GM21360 (cell line): ENCODE data around the gene DCLK2.

Experiments
- ATAC-seq: cut with Tn5 transposase; IDR thresholded peaks from one replicate; pipeline ENCODE4 v1.9.1; 2021; ENCODE audit warnings: mild to moderate bottlenecking, moderate library complexity; ENCODE audit not compliant: unreplicated experiment

Gene DCLK2

DNA sequence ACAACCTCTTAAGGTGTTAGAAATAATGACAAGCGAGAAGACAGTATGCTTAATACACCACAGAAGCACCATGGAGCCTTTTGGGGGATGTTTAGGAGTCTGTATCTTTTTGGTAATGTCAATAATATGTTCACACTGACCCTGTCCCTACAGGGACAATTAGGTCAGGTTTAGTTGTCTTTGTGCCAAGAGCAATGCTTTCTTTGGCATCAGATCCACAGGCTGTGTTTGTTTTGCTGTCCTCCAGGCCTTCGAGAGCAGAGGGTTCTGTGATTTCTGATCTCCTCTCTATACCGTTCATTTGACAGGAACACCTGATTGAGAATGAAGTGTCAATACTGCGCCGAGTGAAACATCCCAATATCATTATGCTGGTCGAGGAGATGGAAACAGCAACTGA lies 153.8 kb downstream of the DCLK2 start:
- ATAC-seq: no peak

DNA sequence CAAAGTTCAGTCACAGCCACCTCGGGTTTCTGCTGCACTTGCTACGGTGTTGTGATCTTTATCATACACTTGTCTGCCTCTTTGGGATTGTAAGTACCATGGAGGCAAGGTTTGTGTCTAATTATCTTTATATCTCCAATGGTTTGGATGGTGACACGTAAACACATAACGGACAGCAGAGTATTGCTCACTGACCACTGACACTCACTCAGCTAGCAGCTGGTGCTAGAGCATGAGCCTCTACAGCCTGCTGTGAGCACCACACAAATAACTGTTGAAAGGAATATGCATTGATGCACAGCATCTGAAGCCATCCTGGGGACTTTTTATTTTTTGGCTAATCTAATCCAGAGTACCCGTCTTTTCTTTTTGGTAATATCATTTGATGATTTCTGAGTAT lies 156.0 kb downstream of the DCLK2 start:
- no peak for ATAC-seq

DNA sequence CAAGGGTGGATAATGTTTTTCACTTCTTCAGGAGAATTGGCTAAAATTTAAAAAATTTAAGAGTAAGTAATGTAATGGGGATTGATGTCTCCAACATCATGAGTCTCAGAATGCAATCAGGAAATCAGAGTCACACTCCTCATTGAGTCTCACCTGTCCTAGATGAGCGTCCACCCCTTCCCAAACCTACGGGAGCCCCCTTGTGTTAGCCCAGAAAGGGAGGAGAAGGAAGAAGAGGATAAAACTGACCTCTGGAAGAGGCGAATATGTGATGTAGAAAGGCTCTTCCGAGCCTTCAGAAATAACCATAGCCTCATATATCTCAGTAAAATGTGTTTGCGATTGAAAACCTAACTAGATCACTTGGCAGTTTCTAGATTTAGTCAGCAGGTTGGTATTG lies 157.1 kb downstream of the DCLK2 start:
- ATAC-seq: no peak

DNA sequence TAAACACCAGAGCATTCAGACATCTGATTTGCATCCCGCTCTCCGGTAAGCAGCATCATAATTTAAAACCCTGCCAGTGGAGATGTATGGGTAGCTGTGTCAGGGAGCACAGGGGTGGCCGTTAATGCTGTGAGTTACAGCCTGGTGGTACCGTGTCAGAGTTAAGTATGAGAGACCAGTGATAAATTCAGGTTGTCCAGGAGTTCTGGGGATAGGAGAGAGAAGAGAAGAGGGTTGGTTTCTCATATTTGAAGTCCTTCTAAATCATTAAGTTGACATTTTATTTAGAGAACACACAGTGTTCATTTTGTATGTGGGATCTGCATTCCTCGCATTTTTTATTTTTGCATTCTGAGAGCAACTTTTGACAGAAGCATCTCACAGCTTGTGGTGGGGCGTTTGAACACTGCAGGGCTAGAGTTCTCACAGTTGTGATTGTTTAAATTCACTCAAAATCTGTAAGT lies 157.6 kb downstream of the DCLK2 start:
- ATAC-seq: no peak

DNA sequence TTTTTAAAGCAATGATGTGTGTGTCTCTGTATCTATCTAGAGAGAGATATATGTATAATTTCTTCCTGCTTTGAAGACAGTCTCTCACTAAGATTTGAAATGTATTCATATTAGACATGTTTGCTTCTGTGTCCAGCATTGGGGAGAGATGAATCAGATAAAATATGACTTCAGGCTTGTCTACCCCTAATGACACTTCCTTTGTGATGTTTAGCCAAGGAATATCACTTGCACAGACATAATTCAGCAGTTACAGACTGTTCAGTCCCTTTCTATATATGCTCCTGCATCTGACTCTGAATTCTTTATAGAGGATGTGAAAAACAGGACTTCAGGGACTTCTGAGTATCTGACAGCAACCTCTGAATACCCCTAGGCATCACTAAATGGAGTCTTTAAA lies 158.4 kb downstream of the DCLK2 start:
- no peak for ATAC-seq

DNA sequence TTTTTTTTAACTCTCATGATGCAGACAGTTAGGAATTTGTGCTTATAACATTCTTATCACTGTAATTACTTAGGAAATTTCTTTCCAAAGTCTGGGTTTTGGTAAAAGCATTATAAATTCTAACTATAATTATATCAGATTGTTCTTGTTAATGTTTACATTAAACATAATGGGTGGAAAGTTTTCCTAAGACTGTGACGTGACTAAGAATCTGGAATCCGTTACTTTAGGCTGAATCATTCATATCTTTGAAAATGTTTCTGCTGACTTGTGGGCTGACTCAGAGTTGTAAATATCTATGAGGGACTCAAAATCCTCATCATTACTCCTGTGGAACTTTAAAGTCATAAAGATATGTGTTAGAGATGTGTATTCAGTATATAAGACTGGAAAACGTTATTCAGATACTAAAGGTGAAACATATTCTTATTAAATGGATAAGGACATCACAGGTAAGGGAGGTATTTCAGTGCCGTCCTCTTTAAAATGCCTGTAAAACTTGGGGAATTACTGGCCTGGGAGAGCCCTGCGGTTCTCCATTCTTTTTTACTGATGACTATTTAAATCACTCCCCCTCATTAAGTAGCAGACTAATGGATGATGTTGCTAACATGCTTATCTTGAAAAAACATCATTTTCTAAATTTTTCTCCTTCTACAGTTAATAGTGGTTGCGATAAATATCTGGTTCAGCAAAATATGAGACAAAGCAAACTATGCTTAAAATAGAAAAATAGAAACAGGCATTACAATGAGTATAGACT lies 159.0 kb downstream of the DCLK2 start:
- ATAC-seq: no peak

DNA sequence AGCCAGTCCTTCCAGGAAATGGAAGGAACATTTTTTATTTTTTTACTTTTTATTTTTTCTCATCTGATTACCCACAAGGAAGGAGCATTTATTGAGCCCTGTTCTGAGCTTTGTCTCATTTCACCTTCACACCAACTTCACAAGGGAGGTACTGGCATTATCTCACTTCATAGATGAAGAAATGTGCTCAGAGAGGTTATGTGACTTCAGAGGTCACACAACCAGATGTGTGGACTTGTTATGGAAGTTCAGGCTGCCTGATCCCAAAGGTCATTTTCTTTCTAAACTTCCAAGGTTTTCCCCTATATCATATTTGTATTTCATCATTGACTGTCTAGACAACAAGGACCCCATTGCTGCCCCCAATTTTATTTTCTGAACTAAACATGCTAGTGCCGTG lies 160.3 kb downstream of the DCLK2 start:
- no peak for ATAC-seq

DNA sequence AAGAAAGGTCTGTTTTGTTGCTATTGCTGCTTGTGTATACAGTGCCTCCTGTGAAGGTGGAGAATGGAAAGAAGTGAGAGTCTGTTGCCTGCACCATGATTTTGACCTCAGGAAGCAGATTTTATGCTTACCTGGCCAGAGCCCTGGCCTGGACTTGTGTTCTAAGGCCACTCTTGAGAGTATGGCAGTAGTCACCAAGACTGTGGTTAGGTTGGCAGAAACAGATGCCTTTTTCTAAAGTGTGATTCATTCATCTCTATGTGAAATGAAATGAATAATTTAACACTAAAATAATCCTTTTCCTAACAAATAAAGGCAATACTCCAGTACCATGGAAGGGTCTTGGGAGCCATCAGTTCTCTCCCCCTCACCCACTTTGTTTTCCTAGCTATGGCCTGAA lies 161.8 kb downstream of the DCLK2 start:
- no peak for ATAC-seq

DNA sequence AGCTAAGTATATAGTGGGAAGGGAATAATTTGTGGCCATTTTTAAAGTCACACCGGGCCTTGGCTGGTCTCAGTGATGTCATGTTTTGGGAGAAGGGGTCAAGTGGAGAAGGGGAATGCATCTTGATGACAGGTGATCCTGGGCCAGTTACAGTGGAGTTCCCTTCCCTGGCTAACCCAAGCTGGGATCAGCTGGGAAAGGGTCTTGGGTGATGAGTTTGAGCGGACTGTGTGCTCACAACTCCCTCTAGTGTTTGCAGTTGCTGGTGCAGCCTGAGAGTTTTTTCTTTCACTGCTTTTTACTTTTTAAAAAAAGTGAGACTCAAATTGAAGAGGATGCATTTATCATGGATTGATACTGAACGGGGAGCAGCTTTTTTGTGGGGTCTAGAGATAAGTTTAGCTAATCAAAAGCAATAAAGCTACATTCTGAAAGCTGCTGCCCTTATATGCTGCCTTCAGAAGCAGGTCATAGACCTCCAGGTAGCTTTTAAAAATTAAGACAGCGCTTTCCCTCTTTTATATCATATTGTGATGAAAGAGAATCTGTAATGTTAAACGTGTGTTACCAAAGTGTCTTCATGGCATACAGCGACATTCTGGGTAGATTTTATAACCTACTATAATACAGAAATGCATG lies 164.7 kb downstream of the DCLK2 start:
- ATAC-seq: no peak

DNA sequence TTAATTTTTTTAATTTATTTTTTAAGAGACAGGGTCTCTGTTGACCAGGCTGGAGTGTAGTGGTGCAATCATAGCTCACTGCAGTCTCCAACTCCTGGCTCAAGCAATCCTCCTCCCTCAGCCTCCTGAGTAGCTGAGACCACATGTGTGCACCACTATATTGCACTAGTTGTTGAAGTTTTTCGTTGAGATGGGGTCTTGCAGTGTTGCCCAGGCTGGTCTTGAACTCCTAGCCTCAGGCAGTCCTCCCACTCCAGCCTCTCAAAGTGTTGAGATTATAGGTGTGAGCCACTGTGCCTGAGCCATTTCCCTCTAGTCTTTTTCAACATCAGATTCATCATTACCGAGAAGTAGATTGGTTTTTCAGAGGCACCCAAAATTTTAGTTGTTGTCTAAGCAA lies 165.7 kb downstream of the DCLK2 start:
- ATAC-seq: no peak

DNA sequence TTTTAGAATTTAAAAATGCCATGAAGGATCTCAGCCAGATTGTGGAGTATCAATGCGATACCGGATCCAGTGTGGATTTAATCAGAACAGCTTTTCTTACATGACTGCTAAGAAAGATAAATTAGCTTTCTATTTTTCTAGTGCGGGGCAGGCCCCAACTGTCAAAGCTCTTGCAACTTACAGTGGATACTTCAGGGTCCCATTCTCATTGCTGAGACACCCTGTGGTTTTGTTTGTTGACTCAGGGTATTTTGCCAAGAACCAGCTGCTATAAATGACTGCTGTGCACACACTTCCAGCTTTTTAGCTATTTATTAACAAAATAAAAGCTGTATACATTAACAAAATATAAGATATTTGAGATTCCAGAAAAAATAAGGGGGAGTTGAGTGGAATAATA lies 166.4 kb downstream of the DCLK2 start:
- no peak for ATAC-seq

DNA sequence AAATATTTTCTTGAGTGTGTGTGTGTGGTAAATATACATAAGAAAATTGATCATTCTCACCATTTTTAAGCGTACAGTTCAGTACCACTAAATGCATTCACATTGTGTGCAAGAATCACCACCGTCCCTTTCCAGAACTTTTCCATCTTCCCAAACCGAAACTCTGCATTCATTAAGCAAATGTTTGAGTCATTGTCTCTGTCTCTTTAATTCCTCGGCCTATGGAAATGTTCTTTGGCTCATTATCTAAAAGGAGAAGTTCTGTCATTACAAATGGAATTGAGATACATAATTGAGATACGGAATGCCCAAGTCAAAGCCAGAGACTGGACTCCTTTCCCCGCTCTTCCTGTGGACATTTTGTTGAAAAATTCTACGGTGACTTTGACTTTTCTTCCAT lies 168.9 kb downstream of the DCLK2 start:
- no peak for ATAC-seq

DNA sequence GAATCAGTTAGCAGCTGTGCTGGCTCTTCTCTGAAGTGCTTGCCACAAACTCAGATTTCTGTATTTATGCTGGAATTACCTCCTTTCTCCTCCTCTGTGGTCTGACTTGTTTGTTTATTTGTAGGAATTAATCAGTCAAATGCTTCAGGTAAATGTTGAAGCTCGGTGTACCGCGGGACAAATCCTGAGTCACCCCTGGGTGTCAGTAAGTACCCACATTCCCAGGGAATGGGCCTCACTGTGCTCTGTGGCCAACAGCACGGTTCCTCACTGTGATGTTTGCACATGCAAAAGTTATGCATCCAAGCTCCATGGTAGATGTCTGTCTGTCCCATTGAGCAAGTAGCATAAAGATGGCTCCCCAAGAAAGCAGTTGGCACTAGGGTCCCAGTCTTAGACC lies 169.9 kb downstream of the DCLK2 start:
- ATAC-seq: no peak

DNA sequence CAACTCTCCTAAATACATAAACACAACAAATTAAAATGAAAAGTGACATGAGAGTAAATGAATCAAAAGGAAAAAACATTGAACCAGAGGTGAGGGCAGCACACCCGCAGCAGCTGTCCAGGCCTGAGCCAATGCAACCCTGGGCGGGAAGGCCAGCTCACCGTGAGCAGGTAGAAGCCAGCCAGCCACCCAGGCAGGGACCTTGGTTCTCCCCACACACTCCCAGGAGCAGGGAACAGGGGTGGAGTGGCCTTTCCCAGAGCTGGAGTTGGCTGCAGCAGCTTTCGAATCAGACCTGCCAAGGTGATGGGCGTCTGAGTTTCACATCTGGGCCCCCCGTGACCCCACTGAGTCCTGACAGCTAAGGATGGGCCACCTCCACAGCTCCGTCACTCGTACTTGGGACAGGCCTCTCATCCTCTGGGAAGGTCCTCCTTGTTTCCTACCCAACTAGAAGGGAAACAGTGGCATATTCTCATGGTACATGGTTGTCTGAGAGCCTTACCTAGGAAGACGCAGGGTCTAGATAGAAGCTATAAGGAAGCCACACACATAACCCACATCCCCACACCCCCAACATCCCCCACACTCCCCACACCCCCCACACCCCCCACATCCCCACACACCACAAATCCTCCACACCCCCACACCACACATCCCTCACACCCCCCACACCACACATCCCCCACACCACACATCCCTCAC lies 172.2 kb downstream of the DCLK2 start:
- ATAC-seq: no peak

DNA sequence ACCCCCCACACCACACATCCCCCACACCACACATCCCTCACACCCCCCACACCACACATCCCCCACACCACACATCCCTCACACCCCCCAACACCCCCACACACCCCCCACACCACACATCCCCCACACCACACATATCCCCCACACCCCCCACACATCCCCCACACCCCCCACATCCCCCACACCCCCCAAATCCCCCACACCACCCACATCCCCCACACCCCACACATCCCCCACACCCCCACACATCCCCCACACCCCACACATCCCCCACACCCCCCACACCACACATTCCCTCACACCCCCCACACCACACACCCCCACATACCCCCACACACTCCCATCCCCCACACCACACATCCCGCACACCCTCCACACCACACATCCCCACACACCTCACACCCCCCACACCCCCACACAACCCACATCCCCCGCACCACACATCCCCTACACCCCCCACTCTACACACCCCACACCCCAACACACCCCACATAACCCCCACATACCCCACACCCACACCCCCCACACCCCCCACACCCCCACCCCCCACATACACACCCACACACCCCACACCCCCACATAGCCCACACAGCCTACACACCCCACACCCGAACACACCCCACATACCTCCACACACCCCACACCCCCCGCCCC lies 172.9 kb downstream of the DCLK2 start:
- no peak for ATAC-seq

DNA sequence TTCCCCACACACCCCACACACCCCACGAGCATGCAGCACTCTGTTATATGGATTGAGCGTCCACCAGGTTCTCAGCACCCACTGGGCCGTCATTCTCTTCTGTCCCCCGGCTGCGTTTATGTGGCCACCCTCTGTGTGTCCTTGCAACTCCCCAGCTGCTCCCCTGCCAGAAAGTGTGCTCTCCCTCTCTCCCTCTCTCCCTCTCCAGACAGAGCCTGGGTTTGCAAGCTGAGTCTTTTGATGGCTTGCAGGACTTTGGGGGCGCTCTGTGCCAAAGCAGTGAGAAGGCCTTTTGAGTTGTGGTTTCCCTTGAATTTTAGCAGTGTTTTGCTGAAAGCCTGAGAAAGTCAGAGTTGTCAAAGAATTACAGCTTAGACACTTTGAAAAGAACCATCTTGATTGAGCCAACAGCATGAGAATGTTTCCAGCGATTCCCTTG lies 173.5 kb downstream of the DCLK2 start:
- ATAC-seq: no peak

DNA sequence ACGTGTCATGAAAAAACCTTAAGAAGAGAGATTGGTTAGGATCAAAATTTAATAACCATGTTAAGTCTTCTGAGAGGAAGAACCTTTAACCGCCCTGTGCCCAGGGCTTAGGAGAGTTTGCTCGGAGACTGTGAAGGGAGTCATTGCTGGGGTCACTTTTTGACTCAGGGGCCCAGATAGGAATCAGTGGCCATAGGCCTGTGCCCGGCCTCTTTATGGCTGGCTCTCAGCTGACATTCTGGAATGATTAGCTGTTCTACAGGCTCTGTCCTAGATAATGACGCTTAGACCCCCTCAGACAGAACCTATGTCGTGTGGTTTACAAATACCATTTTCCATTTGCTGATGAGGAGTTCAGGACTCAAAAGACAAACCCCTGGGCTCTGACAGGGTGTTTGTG lies 174.1 kb downstream of the DCLK2 start:
- ATAC-seq: no peak

DNA sequence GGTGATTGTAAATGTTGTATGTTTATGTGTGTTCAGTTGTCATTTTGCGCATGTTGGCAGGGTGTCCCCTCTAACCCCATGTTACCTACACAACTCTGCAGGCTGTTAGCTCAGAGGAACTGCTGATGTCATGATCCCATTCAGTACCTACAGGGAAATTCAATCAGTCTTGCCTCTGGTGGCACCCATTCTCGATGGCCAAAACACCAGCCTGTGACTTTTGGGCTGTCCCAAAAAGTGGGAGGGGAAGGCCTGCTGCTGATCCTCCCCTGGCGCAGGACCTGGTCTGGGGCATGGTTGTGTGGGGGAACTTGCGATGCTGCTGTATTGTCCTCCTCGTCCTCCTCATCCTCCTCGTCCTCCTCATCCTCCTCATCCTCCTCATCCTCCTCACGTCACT lies 174.5 kb downstream of the DCLK2 start:
- ATAC-seq: no peak

DNA sequence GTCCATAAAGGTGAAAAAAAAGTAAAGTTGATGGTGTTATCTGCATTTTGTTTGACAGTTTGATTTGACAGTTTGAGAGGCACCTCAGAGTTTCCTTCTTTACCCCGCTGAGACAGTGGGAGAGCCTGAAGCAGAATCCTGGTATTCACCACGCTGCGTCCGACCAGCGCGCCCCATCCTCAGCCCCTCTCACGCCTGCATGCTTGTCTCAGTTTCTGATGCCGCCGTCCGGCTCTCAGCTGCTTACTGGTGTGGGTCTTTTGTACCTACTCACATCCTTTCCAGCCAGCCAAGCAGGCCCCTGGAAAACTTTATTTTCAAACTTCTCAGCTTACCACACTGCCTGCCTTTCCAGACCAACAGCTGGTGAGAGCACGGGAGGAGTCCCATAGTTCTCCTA lies 175.2 kb downstream of the DCLK2 start:
- ATAC-seq: no peak

DNA sequence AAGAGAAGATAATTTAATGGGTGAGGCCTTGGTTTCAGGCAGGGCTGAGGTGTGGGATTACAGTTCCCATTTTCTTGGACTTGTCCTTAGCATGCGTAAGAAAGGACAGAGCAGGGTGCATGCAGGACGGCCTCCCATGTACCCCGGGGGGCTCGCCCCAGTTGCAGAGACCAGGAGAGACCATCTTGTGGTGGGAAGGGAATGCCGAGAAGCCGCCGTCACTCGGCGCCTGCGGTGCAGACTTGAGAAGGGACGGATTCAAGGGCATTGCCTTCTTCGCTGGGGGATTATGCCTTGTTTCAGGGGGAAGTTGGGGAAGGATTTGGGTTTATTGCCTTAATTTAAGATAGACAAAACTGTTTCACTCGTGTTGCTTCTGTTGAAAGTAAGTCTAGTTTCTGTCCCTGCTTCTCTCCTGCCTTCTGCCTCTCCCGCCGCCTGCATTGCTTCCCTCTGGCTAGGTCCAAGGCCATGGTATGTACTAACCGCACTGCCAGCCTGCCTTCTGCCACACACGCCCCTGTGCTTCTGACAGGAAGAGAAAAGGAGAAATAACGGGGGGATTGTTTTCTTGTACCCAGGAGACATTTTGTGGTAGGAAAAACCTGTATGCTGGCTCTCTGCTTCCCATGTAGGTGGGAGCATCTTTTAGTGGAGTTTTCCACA lies 175.9 kb downstream of the DCLK2 start:
- ATAC-seq: no peak

DNA sequence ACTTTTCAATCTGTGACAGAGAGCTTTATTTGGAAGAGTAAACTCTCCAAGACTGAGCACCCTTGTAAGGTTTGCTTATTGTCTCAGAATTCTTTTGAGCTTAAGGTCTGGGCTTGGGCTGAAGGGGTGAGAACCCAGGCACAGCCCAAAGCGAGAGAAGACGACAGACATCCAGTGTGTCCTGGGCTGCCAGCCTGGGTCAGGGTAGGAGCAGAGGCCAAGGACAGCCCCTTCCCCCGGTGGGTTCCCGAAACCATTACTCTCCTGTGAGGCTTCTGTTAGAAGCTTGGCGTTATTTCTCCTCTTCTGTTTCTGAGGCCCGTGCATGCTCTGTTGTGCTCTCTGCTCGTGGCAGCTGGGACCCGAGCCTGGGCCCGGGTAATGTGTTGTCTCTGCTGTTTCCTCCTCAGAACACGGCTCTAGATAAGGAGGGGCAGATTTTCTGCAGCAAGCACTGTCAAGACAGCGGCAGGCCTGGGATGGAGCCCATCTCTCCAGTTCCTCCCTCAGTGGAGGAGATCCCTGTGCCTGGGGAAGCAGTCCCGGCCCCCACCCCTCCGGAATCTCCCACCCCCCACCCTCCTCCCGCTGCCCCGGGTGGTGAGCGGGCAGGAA lies 177.5 kb downstream of the DCLK2 start:
- no peak for ATAC-seq
